ENCODE measurements around the gene CAMSAP2. TPM values are rescaled to one million over a fixed set of nuclear protein-coding genes. Genes with fewer than 3 reads are reported as not detected.
A peak's percentile ranks its signal among the peaks of the same experiment; 100 is the strongest.

The CAMSAP2 gene
- polyA plus RNA-seq, 2 of the 4 experiments (the other 2 are of a cell fraction), result 17.3 to 28.5 TPM

GRCh38 chr1:200831091-200831490, 92.4 kb downstream of the CAMSAP2 start (continued):
- no peak for TF ChIP-seq MAZ (IDR thresholded peaks at IDR 0.05; ENCODE audit: borderline replicate concordance, low read depth, low read length)
- no peak for TF ChIP-seq CBX2 (IDR thresholded peaks at IDR 0.05; ENCODE audit: borderline replicate concordance, low read depth)
- TF ChIP-seq ELK1 (IDR thresholded peaks at IDR 0.05; ENCODE audit: low read depth, low read length), result no peak
- no peak for TF ChIP-seq NR3C1 (IDR thresholded peaks at IDR 0.05)
- TF ChIP-seq SREBF2 (IDR thresholded peaks at IDR 0.05), result no peak

GRCh38 chr1:200834383-200834782, 95.7 kb downstream of the CAMSAP2 start:
- H3K27ac ChIP-seq, result no peak overlapping the region
- H3K9me3 ChIP-seq, result peaks cover 6% of the 10 kb centered on the region; the same call in 1 of the 3 replicates
- TF ChIP-seq REST (IDR thresholded peaks at IDR 0.05) (no peak), BHLHE40 (IDR thresholded peaks at IDR 0.05; ENCODE audit: low read depth, low read length) (no peak), MAFK (IDR thresholded peaks at IDR 0.05; ENCODE audit: partially characterized antibody) (no peak), HEYL (CRISPR knock-in tag; IDR thresholded peaks at IDR 0.05) (no peak), CEBPB (IDR thresholded peaks at IDR 0.05) (no peak), ESRRA (IDR thresholded peaks at IDR 0.05; ENCODE audit: borderline replicate concordance, low read length) (no peak), JUN (IDR thresholded peaks at IDR 0.05) (no peak), ELK1 (IDR thresholded peaks at IDR 0.05; ENCODE audit: low read depth, low read length) (no peak), RCOR1 (IDR thresholded peaks at IDR 0.05; ENCODE audit: low read depth, low read length) (no peak), ZFP36 (IDR thresholded peaks at IDR 0.05; ENCODE audit: borderline replicate concordance, partially characterized antibody) (no peak), SMC3 (IDR thresholded peaks at IDR 0.05) (no peak)
- DNase-seq (ENCODE audit: low read depth in 1 of 2, low spot score in 1 of 2) (no peak), ATAC-seq (no peak), FAIRE-seq (no peak)
- H3K4me2 ChIP-seq, result no peak overlapping the region
- H3K4me3 ChIP-seq, result no peak overlapping the region
- CTCF ChIA-PET, result interaction anchor here (1.6 kb wide), 1 partner anchor 15 kb away, joined by 3 read pairs; no protein-coding TSS in a partner anchor
- H3K4me1 ChIP-seq, result peaks cover 11% of the 10 kb centered on the region; the same call in 2 of the 3 replicates
- POLR2A ChIA-PET, result no interaction called here
- WGBS (ENCODE audit: missing lambda C conversion rate), result 83% methylated on average over 5 of the region's 5 CpGs

- Histone ChIP-seq H3K4me2 (no peak overlapping the region), H3K4me1 (peaks cover 11% of the 10 kb centered on the region; the same call in 2 of the 3 replicates), H3K9me3 (peaks cover 6% of the 10 kb centered on the region; the same call in 1 of the 3 replicates), H3K4me3 (no peak overlapping the region), H3K27ac (no peak overlapping the region)
- TF ChIP-seq E2F6 (IDR thresholded peaks at IDR 0.05; ENCODE audit: borderline replicate concordance, low read depth), result no peak
- TF ChIP-seq FOSB (CRISPR knock-in tag; IDR thresholded peaks at IDR 0.05), result no peak
- peak; percentile 45; the same call in 1 of the 2 replicates for TF ChIP-seq KDM1A (IDR thresholded peaks at IDR 0.05; ENCODE audit: low read depth)
- TF ChIP-seq ELK1 (IDR thresholded peaks at IDR 0.05; ENCODE audit: low read depth, low read length), result no peak
- ChIA-PET POLR2A (no interaction called here), CTCF (interaction anchor here (1.6 kb wide), 1 partner anchor 214 kb away, joined by 4 read pairs; no protein-coding TSS in a partner anchor)
- FAIRE-seq (no peak), ATAC-seq (no peak), DNase-seq (ENCODE audit: low read depth in 1 of 2, low spot score in 1 of 2) (no peak)
- WGBS (ENCODE audit: missing lambda C conversion rate), result 91% methylated on average over 3 of the region's 3 CpGs
These were observed 97.5 kb downstream of the CAMSAP2 start for GRCh38 chr1:200836213-200836612.

All from A549 (cell line).